ENCODE results near the gene GAB3.

GAB3 gene, protein sequence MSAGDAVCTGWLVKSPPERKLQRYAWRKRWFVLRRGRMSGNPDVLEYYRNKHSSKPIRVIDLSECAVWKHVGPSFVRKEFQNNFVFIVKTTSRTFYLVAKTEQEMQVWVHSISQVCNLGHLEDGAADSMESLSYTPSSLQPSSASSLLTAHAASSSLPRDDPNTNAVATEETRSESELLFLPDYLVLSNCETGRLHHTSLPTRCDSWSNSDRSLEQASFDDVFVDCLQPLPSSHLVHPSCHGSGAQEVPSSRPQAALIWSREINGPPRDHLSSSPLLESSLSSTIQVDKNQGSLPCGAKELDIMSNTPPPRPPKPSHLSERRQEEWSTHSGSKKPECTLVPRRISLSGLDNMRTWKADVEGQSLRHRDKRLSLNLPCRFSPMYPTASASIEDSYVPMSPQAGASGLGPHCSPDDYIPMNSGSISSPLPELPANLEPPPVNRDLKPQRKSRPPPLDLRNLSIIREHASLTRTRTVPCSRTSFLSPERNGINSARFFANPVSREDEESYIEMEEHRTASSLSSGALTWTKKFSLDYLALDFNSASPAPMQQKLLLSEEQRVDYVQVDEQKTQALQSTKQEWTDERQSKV

DNA sequence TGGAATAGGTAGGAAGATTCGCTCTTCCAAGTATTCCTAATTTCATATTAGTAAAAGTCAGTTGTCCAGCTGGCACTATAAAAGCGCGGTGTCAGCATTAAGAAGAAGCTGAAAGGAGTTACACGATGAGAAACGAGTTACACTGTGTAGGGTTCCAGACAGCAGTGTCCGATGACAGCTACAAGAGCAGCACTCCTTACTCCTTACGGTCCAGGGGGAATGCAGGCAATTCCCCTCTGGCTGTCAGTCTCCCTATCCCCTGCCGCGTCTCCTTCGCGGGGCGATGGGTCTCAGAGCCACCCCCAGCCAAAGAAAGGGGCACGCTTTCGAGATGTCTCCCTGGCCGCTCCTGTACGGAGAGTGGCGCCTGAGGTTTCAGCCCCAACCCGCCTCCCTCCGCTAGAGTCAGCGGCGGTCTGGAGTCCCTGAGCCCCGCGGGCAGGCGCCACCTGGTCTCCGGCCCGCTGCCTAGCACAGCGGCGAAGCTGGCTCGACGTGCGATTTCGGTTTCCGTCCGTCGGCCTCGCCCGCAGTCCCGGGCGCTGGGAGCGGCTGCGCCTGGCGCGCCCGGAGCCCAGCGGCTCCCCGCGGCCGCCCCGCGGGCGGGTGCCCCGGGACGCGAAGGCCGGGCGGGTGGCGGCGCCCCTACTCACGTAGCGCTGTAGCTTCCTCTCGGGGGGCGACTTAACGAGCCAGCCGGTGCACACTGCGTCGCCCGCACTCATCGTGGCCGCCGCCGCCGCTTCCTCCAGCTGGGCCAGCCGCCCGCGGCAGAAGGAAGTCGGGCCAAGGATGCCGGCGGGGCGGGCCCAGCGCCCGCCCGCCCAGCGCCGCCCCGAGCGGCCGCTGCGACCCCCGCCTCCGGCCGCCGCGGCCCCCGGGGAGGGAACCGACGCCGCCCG, at the start of gene GAB3:
TSS of gene GAB3 (minus strand) at position 777 of the 902 bp plus-strand sequence. CDS start at position 725, 52 bp downstream.
- DNase-seq (ENCODE audit: low read depth in 3 of 3, low spot score in 1 of 3) = no peak

- no peak for DNase-seq (ENCODE audit: low read depth in 3 of 3, low spot score in 1 of 3)
Measured at GRCh38 chrX:154799556-154800348, 48.9 kb upstream of the GAB3 start.

DNA sequence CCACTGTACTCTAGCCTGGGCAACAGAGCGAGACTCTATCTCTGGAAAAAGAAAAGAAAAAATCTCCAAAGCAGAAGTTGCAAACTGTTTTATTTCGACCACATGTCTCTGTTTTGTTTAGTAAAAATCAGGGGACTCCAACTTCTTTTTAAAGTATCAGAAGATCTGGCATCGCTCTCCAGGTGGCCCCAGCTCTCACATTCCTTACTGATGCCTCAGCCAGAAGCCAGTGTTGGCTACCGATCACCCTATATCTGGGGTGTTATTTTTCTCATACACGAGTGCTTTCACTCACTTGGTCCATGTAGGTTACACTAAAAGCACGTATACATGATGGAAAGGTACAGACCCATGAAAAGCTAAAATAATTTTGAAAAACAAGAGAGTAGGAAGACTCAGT, 46.1 kb upstream of the GAB3 start:
- DNase-seq (ENCODE audit: low read depth in 3 of 3, low spot score in 1 of 3) = no peak

- no peak for DNase-seq (ENCODE audit: low read depth in 3 of 3, low spot score in 1 of 3)
Measured at GRCh38 chrX:154795016-154795415, 44.1 kb upstream of the GAB3 start.

GRCh38 chrX:154793084-154793795, 42.4 kb upstream of the GAB3 start:
- DNase-seq (ENCODE audit: low read depth in 3 of 3, low spot score in 1 of 3) = no peak

- no peak for DNase-seq (ENCODE audit: low read depth in 3 of 3, low spot score in 1 of 3)
Measured at GRCh38 chrX:154791939-154792338, 41.1 kb upstream of the GAB3 start.

DNA sequence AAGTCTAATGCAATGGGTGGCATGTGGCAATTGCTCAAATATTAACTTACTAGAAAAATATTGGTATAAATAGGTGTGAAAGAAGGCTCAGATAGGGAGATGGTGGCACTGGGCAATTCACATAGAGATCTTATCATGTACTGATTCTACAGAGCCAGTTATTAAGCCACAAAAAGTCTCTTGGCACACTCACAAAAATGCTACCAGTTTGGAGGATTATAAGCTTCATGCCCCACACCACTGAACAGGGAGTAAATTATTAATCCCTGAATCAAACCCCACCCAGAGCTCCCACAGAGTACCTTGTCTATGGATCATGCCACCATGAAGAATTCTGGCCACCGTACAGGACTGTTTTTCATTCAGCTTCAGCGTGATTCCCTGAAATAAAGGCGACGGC, 40.6 kb upstream of the GAB3 start:
- DNase-seq (ENCODE audit: low read depth in 3 of 3, low spot score in 1 of 3) = no peak

DNA sequence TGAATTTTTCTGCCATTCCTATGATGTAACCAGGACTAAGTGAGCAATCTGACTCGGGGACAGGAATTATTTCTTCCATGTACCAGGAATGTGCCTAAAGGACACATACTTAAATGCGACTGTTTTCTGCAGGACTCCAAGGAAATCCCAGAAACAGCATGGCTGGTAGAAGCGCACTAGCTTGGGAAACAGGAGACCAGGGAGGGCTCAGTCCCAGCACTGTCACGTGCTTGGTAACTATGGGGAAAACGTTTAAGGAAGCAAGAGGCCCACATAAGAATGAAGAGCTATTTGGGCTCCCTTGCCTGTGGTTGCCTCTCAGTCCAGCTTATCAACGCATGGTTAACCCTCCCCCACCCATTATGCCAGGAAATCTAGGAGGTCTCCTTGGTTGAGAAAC, 34.8 kb upstream of the GAB3 start:
- DNase-seq (ENCODE audit: low read depth in 3 of 3, low spot score in 1 of 3) = no peak

DNA sequence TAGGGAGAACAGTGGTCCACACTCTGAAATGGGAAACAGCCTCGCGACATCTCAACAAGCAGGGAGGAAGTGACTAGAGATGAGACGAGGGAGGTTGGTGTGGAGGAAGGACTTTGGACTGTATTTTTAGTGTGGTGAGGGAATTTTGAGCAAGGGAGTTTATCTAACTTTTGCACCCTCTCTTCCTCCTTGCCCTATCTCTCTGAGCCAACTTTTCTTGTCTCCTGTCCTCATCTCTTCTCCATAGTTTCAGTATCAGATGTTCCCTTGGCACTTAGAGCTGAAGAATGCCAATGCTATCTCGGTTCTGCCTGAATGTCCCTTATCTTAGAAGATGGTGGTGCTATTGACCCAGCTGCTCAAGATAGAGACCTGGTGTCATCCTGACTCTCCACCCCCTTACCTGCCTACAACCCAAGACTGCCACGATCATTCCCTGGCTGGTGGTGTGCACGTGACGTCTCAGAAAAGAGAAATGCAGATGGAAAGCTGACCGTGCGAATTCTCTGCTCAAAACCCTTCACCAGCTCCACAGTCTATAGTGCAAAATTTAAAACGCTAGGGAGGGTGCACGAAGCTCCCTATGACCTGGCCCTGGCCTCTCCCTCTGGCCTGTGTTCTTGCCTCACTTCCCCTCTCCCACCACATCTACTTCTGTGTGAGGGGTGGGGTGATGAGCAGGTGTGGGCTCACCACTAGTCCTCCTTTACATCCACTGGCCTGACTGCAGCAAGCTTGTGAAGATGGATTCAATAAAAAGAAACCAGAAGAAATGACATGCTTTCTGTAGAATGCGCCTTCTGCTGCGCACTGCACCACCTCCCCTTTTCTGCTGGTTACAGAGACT, 33.5 kb upstream of the GAB3 start:
- no peak for DNase-seq (ENCODE audit: low read depth in 3 of 3, low spot score in 1 of 3)

- no peak for DNase-seq (ENCODE audit: low read depth in 3 of 3, low spot score in 1 of 3)
Measured at GRCh38 chrX:154780968-154781367, 30.1 kb upstream of the GAB3 start.

- DNase-seq (ENCODE audit: low read depth in 3 of 3, low spot score in 1 of 3) = no peak
Measured at GRCh38 chrX:154779261-154779660, 28.4 kb upstream of the GAB3 start.

DNA sequence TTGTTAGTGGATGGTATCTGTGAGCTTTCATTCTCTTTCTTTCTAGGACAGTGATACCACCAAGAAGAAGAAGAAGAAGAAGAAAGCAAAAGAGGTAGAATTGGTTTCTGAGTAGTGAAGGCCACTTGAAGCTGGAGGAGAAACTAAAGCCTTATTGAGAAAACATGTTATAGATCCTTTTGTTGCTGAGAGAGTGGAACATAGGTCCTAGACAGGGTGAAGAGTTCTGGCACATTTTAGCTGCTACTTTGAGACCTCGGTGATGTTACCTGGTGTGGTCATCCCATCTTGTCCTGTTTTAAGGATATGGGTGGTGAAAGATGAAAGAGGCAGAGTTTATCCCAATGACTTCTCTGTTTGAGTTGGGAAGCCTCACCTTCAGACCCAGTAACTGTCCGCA, 25.9 kb upstream of the GAB3 start:
- no peak for DNase-seq (ENCODE audit: low read depth in 3 of 3, low spot score in 1 of 3)

GRCh38 chrX:154775419-154776349, 24.8 kb upstream of the GAB3 start:
- DNase-seq (ENCODE audit: low read depth in 3 of 3, low spot score in 1 of 3) = no peak

DNA sequence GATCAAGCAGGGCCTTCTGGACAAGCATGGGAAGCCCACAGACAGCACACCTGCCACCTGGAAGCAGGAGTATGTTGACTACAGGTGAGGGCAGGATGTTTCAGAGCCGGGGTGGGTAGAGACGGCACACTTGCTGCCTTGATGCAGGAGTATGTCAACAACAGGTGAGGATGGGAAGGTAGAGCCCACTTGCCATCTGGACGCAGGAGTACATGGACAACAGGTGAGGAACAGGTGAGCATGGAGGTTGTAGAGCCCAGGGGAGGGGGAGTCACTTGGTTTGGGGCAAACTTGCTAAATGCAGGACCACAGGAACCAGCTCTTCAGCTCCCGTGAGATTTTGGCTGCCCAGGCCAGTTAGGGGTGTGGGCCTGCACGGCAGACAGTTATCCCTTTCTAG, 23.7 kb upstream of the GAB3 start:
- no peak for DNase-seq (ENCODE audit: low read depth in 3 of 3, low spot score in 1 of 3)

DNA sequence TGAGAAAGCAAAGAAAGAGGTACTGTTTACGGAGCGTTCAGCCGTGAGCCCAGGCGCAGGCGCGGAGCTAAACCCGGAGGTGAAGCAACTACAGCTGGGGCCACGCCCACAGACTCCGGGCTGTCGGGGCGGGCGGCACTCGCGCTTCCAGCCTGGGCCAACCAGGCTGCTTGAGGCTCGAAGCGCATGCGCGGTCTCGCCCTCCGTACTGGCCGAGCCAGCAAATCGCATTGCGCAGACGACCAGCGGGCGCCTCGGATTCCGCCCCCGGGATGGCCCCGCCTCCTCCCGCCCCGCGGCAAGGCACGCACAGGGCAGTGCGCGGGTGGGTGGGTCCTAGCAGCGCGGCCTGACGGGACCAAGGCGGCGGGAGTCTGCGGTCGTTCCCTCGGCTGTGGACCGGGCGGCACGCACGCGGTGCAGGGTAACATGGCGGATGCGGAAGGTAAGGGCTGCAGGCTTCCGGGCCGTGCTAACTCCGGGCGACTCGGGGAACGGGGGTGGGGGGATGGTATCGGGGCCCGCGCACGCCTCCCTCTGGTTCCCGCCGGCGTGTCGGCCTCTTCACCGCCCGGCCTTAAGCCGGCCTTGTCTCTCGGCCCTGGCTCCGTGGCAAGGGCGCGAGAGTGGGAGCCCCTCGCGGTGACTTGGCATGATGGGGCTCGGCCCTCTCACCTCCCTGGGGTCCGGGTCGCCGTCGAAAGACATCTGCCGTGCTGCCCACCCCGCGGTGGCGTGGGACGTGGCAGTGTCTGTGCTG, 11.8 kb upstream of the GAB3 start, which contains the start of gene DKC1:
TSS of gene DKC1 (plus strand) at position 328 of the 760 bp plus-strand sequence. CDS start at position 430, 102 bp downstream.
- DNase-seq (ENCODE audit: low read depth in 3 of 3, low spot score in 1 of 3) = peak; percentile 87 to 90 (median 88)

GRCh38 chrX:154761977-154762536, 11.2 kb upstream of the GAB3 start:
- DNase-seq (ENCODE audit: low read depth in 3 of 3, low spot score in 1 of 3) = no peak

DNA sequence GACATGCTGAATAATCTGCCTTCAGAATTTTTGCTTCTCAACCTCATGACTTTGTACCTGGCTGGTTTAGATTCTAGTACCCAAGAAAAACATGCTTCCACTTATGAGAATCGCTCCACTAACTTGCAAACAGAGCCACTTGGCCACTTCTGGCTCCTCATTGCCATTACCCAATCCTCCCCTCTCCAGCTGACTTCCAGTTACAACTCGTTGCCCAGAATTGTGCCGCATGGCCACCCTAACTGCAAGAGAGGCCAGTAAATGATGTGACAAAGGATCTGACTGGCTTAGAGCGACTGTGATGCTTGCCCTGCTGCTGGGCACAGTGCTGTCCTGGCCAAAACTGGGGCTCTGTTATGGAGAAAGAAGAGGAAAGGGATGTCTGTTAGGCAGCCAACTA, 7.8 kb upstream of the GAB3 start:
- no peak for DNase-seq (ENCODE audit: low read depth in 3 of 3, low spot score in 1 of 3)
